HL-60 (cell line): Measurements from ENCODE around the gene PIP5K1A.

Experiments
- DNase-seq, 2 experiments: peaks; one replicate each; pipeline ENCODE4 v3.0.0-alpha.2; 2010 to 2020; ENCODE audit warnings: low read depth in 1 of 2, low spot score in 1 of 2
- H3K27ac ChIP-seq: fragments of 250-450 bp; sonication (Bioruptor Pico); replicated peaks from 2 replicates; pipeline ENCODE4 v1.5.1; 2020; ENCODE audit warnings: mild to moderate bottlenecking, moderate library complexity
- H3K27me3 ChIP-seq: fragments of 250-450 bp; sonication (Bioruptor Pico); 2 replicates; pipeline ENCODE4 v1.5.1; 2021; ENCODE audit warnings: mild to moderate bottlenecking, moderate library complexity; ENCODE audit not compliant: insufficient read depth, poor library complexity, severe bottlenecking
- H3K4me3 ChIP-seq: replicated peaks from 2 replicates; pipeline ENCODE4 v1.5.1; 2011; ENCODE audit warnings: mild to moderate bottlenecking, control low read depth, low read length; ENCODE audit not compliant: insufficient read depth
- CTCF ChIP-seq: IDR thresholded peaks from one replicate; pipeline ENCODE4 v1.5.1; 2011; ENCODE audit warnings: low read length, control low read depth, inconsistent platforms; ENCODE audit not compliant: insufficient read depth
- GABPA ChIP-seq: IDR thresholded peaks from 2 replicates; pipeline ENCODE4 v1.6.1; 2012; ENCODE audit warnings: low read depth
- POLR2AphosphoS5 ChIP-seq: IDR thresholded peaks from 2 replicates; pipeline ENCODE4 v1.6.1; 2012; ENCODE audit warnings: low read depth
- REST ChIP-seq: IDR thresholded peaks from 2 replicates; pipeline ENCODE4 v1.6.1; 2012; ENCODE audit warnings: low read depth; ENCODE audit not compliant: insufficient replicate concordance
- SPI1 ChIP-seq: IDR thresholded peaks from 2 replicates; pipeline ENCODE4 v1.6.1; 2012; ENCODE audit warnings: low read depth, mild to moderate bottlenecking, borderline replicate concordance

PIP5K1A gene

GRCh38 chr1:151282883-151283725, 84.8 kb downstream of the PIP5K1A start:
- no peaks in the 10 kb centered on the region for H3K27me3 ChIP-seq
- peak overlapping the region; percentile 89 for H3K4me3 ChIP-seq
- TF ChIP-seq CTCF = no peak
- peak; percentile 8; the same call in 1 of the 2 replicates for TF ChIP-seq SPI1
- TF ChIP-seq REST = no peak
- peak overlapping the region; percentile 97 for H3K27ac ChIP-seq
- peak; percentile 42 to 76 for DNase-seq

- TF ChIP-seq CTCF = no peak
- no peak for TF ChIP-seq POLR2AphosphoS5
Observed at GRCh38 chr1:151284013-151284577, 85.7 kb downstream of the PIP5K1A start.

GRCh38 chr1:151286619-151287340, 88.4 kb downstream of the PIP5K1A start:
- Histone ChIP-seq H3K27ac (no peak overlapping the region), H3K4me3 (no peak overlapping the region), H3K27me3 (no peaks in the 10 kb centered on the region)
- no peak for TF ChIP-seq CTCF
- no peak for TF ChIP-seq SPI1
- no peak; the same call in 1 of the 2 replicates for TF ChIP-seq POLR2AphosphoS5
- no peak for TF ChIP-seq REST
- TF ChIP-seq GABPA = no peak
- no peak for DNase-seq

More at GRCh38 chr1:151284013-151284577, 85.7 kb downstream of the PIP5K1A start:
- Histone ChIP-seq H3K27me3 (no peaks in the 10 kb centered on the region), H3K4me3 (no peak overlapping the region), H3K27ac (no peak overlapping the region)
- DNase-seq = no peak
